ENCODE measurements around the gene TBRG4.
A peak's percentile ranks its signal among the peaks of the same experiment; 100 is the strongest.

The TBRG4 gene

DNA sequence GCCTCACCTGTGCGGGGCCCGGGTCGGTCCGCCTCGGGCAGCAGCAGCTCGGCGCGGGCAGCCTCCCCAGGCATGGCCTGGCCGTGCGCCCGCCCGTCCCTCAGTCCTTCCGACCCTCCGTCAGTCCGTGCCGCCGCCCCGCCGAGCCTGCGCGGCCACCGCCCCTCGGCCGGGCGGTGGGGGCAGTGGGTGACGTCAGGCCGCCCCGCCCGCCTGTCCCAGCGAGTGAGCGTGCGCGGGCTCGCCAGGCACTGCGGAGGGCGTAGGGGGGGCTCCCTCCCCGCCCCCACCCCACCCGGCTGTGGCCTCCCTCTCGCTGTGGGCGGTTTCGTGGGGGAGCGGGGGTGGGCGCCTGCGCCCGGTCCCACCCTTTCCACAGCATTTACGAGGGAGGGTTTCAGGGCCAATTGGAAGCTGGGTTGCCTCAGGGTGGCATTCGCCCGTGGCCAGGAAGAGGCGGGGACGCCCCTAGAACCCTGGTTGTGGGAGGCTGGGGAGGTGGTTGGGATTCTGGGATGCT is 22.6 kb downstream of the TBRG4 start, which contains the start of gene NACAD:
TSS of gene NACAD (minus strand) at position 149 of the 520 bp plus-strand sequence. CDS start at position 74, 75 bp downstream.
- DNase-seq (ENCODE audit: low spot score): peak; percentile 87

- DNase-seq (ENCODE audit: low spot score): peak; percentile 10
These were observed 23.3 kb downstream of the TBRG4 start for GRCh38 chr7:45088146-45088701.

- DNase-seq (ENCODE audit: low spot score): no peak
These were observed 24.0 kb downstream of the TBRG4 start for GRCh38 chr7:45087301-45088145.

DNA sequence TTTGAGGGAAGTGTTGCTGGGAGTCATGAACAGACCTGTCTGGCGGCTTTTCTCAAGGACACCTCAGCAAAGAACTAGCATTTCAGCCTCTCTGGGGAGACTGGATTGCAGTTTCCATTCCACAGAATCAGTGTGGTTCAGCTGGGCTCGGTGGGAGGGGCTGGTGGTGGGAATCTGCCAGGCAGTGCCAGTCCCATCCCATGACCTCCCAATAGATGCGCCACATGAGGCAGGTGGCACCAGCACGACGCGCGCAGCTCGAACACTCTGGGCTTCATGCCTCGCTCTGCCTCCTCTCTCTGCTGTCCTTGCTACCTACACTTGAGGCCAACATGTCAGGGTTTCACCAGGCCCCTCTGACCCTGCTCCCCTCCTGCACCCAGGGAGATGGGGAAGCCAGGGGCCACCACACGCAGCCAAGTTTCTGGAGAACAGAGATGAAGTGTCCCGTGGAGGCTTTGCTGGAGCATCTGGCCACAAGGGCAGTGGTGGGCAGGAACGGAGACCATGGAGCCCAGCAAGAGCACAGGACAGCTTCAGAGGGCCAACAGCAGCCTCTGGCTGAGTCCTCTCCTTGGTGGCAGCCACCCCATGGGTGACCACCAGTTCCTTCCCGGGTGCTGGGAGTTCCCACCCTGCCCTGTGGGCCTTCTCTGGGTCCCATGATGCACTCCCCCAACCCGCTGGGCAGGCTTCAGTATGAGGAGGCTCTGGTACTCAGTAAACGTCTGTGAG is 25.0 kb downstream of the TBRG4 start:
- DNase-seq (ENCODE audit: low spot score): no peak

DNA sequence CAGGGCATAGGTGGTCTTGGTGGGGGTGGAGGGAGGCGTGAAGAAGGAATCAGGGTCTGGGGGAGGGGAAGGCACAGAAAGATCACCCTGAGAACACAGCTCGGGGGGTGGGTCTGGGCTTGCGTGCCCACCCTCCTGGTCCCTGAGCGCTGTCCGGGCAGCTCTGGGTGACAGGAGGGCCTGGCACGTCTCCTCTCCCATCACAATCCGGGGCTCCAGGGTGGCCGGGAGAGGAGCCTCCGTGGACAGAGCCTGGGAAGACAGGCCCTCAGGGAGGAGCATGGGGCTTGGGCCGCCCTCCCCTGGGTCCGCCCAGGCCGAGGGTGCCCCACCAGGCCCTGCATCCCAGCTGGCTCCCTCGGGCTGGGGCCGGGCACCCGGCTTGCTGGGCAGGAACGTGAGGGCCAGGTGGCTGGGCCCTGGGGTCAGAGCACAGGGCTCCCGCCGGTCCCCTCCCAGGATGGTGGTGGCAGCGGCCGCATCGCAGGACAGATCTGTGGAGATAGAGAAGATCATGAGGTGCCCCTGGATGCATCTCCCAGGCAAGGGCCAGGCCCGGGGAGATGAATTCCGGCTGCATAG is 25.8 kb downstream of the TBRG4 start:
- DNase-seq (ENCODE audit: low spot score): peak; percentile 23

DNA sequence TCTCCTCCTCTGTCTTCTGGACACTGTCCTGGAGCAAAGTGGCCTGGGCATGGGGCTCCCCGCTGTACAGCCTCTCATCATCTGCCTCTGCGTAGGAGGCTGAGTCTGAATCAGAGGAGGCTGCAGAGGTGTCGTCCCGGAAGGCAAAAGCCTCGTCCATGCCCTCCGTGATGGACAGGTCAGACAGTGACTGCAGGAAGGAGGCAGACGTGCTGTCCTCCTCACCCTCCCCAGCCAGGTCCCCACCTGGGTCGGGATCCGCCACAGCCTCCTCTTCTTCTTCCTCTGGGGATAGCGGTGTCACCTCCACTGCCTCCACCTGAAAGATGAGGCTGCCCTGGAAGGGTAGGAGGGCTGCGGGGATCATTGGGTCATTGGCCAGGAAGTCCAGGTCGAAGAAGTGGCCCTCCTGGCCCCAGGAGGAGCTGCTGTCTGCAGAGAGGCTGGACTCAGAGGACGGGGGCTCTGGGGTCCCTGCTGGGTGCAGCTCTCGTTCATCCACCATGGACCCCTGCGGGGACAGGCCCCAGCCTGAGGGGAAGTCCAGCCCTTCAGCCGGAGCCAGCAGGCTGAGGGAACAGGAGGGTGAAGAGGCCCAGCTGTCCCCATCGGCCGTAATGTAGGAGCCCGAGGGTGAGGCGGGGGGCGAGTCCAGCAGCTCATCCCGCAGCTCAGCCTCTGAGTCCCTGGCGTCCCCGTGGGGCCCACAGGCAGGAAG is 26.4 kb downstream of the TBRG4 start:
- peak; percentile 14 for DNase-seq (ENCODE audit: low spot score)

DNA sequence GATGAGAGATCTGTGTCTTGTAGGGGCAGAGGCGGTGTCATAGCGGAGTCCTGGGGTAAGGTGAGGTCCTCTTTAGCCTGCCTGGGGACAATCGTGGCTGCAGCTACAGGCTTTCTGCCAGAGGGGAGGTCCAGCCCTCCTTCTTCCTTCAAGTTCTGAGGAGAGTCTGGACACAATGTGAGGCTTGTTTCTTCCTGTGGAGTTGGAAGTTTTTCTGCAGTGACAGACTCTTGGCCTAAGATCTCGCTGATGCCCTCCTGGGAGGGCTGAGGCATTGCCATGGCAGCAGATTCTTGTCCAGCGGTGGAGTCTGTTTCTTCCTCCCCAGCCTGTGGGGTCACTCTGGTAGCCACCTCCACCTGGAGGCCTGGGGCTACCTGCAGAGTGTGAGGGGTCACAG is 27.2 kb downstream of the TBRG4 start:
- DNase-seq (ENCODE audit: low spot score): no peak

- peak; percentile 14 for DNase-seq (ENCODE audit: low spot score)
These were observed 28.6 kb downstream of the TBRG4 start for GRCh38 chr7:45082831-45083331.

DNA sequence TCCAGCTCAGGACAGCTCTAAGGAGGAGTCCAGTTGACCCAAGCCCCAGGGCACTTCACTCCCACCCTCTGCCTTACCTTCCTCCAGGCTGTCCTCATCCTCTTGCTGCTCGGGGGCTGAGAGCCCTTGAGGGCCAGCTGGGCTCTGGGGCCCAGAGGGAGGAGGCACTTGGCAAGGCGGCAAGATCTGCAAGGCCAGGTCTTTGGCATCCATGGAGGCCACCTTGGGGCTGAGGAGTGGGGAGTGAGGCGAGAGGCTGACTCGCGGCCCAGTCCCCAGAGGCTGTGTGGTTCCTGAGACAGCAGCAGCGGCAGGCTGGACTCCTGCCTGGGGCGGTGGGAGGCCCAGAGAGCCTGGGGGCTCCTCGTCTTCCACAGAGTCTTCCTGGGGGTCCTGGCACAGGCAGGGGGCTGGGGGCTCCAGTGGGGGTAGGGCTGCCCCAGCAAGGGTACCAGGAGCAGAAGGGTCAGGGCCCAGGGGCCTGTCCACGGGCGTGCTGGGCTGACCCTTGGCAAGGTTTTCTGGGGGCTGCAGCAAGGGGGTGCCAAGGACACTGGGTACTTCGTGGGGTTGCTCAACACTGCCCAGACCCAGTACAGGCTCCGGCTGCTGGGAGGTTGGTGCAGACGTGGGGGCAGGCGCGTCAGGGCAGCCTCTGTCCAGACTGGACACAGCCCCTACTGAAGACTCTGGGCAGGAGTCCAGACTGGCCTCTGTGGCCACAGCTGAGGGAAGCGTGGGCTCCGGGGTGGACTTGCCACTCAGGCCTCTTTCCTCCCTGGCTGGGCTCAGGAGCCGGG is 29.3 kb downstream of the TBRG4 start:
- DNase-seq (ENCODE audit: low spot score): peak; percentile 16

- no peak for DNase-seq (ENCODE audit: low spot score)
These were observed 29.9 kb downstream of the TBRG4 start for GRCh38 chr7:45081670-45081974.

GRCh38 chr7:45080958-45081669 is 30.4 kb downstream of the TBRG4 start:
- no peak for DNase-seq (ENCODE audit: low spot score)

DNA sequence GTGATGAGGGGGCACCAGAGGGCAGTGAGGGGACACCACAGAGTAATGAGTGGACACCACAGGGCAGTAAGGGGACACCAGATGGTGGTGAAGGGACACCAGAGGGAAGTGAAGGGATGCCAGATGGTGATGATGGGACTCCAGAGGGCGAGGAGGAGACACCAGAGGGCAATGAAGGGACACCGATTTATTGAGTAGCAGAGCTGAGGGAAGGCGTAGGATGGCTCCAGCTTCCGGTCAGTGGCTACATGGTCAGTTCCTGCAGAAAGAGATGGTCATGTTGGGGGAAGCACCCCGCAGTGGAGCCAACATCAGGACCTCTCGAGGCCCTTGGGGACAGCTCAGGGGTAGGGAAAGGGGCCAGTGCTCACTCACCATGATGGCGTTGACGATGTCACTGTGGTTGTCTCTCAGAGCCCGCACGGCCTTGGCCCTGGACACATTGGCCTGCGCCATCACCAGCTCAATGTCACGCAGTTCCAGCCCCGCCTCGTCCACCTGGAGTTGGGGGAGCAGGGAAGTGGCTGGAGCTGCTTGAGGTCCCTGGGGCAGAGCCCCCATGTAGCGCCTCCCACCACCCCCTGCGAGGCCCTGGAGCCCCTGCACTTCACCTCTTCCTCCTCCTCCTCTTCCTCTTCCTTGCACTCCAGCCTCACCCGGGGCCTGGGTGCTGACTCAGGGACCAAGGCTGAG is 31.1 kb downstream of the TBRG4 start:
- DNase-seq (ENCODE audit: low spot score): no peak

DNA sequence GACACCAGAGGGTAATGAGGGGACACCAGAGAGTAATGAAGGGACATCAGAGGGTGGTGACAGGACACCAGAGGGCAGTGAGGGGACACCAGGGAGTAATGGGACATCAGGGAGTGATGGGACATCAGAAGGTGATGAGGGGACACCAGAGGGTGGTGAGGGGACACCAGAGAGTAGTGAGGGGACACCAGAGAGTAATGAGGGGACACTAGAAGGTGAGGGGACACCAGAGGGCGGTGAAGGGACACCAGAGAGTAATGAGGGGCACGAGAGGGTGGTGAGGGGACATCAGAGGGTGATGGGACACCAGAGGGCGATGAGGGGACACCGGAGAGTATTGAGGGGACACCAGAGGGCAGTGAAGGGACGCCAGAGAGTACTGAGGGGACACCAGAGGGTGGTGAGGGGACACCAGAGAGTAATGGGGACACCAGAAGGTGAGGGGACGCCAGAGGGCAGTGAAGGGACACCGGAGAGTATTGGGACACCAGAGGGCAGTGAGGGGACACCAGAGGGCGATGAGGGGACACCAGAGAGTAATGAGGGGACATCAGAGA is 33.3 kb downstream of the TBRG4 start:
- DNase-seq (ENCODE audit: low spot score): no peak

DNA sequence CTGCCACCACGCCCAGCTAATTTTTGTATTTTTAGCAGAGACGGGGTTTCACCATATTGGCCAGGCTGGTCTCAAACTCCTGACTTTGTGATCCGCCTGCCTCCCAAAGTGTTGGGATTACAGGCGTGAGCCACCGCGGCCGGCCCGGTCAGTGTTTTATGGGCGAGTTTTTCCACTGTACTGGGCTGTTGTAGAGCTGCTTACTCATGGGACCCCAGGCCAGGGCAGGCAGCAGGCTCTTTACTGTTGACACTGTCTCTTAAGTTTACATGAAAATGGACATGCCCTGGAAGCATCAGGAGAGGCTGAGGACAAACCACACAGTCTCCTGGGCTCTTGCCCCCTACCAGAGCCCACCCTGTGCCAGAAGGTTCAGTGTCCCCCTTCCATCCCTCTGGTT is 33.9 kb downstream of the TBRG4 start:
- DNase-seq (ENCODE audit: low spot score): no peak

- no peak for DNase-seq (ENCODE audit: low spot score)
These were observed 34.6 kb downstream of the TBRG4 start for GRCh38 chr7:45076946-45077345.

DNA sequence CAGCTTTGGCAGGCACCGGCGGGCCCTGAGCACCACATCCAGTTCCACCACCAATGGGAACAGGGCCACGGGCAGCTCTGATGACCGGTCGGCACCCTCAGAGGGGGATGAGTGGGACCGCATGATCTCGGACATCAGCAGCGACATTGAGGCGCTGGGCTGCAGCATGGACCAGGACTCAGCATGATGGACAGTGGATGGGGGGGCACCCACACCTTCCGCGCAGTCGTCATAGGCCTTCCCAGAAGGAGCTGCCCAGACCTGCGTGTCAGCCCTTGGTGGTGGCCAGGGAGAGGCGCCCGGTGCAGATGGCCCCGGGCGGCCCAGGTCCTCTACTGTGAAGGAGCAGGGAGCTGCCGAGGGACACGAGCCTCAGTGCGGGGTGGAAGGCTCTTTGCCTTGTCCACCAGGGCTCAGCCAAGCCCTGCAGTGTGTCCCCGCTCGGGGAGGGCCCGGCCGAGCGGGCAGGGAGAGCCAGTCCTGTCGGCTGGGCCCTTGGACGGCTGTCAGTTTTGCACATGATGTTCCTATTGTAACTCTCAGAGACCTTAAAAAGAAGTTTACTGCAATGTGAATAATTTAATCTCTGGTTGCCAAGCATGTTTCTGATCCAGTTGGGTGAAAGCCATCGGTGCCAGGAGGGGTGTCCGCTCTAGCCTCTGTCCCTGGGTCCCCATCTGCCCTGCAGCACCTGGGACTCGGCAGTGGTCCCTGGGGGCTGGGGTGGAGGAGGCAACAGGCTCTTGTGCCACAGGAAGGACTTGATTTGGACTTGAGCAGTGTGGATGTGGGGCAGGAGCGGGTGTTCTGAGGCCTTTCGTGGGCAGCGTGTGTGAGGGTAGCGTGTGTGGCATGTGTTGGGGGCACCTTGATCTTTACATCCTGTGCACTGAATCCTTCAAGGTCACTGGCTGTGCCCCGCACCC is 35.4 kb downstream of the TBRG4 start:
- DNase-seq (ENCODE audit: low spot score): peak; percentile 11

DNA sequence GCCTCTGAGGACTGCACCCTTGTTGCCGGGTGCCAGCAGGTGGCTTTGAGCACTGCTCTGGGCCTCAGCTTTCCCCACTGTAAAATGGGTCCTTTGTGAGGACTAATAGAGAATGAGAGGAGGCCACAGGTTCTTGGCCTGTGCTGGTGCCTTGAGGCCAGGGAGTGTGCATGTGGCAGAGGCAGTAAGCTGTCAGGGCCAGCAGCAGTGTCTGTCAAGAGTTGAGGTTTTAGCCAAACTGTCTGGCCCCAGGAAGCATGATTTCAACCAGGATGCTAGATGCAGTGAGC is 36.2 kb downstream of the TBRG4 start:
- no peak for DNase-seq (ENCODE audit: low spot score)
